NCI-H146 treated with DMSO at 0.1 percent for 48 hours (cell line): ENCODE results near the gene TTC28.
"Not testable (repeated sequence)": the region's sequence is repeated elsewhere in the genome, so short reads cannot be mapped to it uniquely, and the experiment has no call there.

Source experiments
- DNase-seq: peaks from one replicate; lab custom pipeline; 2025; ENCODE audit not compliant: unreplicated experiment; lab: John Stamatoyannopoulos, UW

Gene TTC28

GRCh38 chr22:28366856-28367255 is 312.8 kb downstream of the TTC28 start:
- peak; percentile 88 for DNase-seq

DNA sequence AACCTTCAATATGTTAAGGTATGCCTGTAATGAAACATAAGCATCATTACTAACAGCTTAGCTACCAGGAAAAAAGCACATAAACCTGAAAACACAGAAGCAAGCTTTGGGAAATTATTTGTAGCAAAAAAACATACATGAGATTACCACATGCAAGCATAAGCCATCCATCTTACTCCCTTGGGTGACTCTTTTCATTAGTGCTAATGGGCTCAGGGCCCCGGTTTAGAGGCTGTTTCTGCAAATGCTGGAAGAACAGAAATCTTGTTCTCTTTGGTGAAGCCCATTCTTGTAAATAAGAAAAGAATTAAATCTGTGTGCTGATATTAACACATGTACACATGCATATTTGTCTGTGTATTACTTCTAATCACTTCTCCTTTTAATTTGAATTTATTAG is 314.3 kb downstream of the TTC28 start:
- DNase-seq = no peak

- not testable (repeated sequence) for DNase-seq
Observed at GRCh38 chr22:28364105-28364504, 315.5 kb downstream of the TTC28 start.

- DNase-seq = no peak
Observed at GRCh38 chr22:28360939-28361338, 318.7 kb downstream of the TTC28 start.

- DNase-seq = peak; percentile 9
Observed at GRCh38 chr22:28358312-28358711, 321.3 kb downstream of the TTC28 start.

DNA sequence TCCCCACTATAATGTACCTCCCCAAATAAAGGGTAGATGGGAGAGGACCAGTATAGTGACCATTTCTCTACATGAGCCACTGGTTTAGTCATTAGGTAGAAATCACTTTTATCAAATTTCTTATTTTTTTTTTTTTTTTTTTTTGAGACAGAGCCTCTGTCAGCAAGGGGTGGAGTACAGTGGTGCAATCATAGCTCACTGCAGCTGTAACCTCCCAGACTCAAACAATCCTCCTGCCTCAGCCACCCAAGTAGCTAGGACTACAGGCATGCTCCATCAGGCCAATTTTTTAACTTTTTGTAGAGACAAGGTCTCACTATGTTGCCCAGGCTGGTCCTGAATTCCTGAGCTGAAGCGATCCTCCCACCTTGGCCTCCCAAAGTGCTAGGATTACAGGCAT is 322.4 kb downstream of the TTC28 start:
- DNase-seq = no peak

DNA sequence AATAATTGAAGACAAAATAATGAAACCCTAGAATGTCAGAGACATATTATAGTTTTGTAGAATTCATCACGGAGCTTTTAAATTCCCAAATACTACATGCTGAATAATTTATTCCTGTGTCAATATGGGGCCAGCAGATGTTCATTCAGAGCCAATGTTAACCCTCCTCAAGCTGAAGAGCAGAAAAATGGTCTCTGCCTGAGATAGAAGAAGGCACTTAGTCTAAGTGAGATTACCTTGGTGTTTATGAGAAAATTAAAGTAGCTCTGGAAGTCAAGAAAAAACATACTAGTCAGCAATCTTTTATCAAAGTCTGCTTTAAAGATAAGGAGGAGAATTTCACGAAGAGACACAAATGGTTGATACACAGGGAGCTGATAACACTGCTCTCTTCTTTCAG is 328.2 kb downstream of the TTC28 start:
- peak; percentile 7 for DNase-seq

- DNase-seq = no peak
Observed at GRCh38 chr22:28348613-28349609, 330.7 kb downstream of the TTC28 start.

DNA sequence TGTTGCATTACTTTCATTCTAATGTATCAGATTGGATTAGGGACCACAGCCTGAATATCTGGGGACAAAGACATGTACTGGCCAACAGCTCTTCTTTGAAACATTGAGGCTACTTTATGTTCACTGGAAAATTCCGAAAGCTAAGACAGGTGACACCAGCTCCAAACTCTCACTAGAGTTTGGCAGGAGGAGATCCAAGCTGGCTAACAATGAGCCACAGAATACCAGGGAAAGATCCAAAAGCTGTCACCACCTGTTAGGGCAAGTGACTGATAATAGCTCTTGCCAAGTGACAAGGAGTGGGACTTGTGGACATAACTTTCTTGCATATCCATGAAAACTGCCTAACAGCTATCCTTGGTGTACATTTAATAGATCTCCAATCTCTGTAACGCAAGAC is 333.3 kb downstream of the TTC28 start:
- no peak for DNase-seq

- no peak for DNase-seq
Observed at GRCh38 chr22:28344918-28345703, 334.5 kb downstream of the TTC28 start.

DNA sequence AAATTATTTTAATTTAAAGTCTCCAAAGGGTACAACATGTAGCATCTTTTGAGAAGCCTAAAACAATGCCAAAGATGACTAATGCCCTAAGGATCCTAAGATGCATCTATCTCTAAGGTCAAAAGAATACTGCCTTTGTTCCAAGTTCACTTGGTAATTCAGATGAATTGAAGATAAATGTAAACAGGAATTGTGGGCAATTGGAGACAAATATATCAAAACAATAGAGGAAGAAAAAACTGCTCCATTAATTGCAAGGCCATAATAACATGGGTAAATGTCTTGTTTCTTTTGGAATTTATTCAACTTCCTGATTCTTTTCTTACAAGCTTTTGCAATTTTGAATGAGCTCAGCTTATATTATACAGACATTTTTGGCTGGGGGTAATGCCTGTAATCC is 338.6 kb downstream of the TTC28 start:
- DNase-seq = no peak

GRCh38 chr22:28333088-28333487 is 346.6 kb downstream of the TTC28 start:
- DNase-seq = peak; percentile 15

GRCh38 chr22:28332410-28332809 is 347.2 kb downstream of the TTC28 start:
- no peak for DNase-seq

GRCh38 chr22:28331695-28332094 is 347.9 kb downstream of the TTC28 start:
- no peak for DNase-seq

- no peak for DNase-seq
Observed at GRCh38 chr22:28329186-28330073, 350.2 kb downstream of the TTC28 start.

DNA sequence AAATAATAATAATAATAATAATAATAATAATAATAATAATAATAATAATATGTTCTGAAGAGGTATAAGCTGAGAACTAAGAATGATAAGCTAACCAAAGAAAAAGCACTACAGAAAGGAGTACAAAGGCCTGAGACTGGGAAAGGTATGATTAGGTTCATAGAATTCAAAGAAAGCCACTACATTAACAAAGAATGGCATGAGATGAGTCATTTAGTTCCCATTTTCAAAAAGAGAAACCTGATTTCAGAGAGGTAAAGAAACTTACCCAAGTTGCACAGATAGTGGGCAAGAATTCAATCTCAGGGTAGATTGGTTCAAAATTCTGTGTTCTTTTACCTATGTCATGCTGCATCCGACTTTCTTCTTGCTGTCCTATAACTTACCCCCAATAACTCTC is 350.9 kb downstream of the TTC28 start:
- DNase-seq = no peak

- DNase-seq = no peak
Observed at GRCh38 chr22:28316014-28316413, 363.6 kb downstream of the TTC28 start.

DNA sequence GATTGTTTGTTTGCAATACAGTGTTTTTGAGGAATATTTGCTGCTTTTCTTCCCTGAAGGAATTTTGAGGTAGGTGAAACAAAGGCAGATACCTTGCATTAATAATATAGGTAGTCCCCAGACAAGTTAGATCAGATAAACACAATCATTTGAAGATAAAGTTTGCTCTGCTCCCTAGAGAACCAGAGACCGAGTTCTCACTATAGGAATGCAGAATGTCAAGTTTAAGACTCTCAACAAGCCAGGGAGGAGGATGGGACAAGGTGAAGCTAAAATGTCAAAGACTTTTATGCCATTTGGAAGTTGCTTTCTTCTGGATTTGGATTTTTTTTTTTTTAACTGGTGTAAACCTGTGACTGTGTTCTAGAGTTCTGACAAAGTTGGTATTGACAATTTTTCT is 364.7 kb downstream of the TTC28 start:
- DNase-seq = no peak

DNA sequence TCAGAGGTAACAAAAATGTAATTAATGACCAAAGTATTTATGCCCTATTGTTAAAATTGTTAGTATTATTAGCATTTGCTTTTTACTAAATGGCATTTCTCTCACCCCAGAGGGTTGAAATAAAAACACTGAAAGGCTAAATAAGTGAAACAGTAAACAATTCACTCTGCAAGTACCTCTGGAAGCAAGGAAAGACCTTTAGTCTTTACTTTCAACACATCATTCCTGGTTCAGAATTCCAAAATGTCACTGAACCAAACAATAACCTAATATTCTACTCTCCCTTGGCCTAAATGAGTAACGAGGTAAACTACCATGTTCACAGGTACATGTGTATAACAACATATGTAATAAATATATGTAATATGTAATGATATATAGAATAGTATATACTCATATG is 369.3 kb downstream of the TTC28 start:
- no peak for DNase-seq

DNA sequence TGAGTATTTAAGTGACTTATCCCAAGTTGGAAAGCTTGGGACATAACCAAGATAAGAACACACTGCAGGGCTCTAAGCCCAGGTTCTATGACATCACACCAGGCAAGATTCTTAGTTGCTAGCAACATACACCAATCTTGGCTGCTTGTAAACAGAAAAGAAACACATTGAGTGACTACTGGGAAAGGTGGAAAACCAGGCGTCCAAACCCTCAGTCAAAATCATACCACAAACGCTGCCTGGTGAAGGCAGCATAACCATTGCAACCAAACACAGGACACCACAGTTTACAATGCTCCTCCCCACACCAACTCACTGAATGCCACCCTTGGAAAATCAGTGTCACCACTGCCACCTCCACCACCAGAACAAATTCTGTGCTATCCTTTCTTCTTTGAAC is 379.9 kb downstream of the TTC28 start:
- DNase-seq = no peak

DNA sequence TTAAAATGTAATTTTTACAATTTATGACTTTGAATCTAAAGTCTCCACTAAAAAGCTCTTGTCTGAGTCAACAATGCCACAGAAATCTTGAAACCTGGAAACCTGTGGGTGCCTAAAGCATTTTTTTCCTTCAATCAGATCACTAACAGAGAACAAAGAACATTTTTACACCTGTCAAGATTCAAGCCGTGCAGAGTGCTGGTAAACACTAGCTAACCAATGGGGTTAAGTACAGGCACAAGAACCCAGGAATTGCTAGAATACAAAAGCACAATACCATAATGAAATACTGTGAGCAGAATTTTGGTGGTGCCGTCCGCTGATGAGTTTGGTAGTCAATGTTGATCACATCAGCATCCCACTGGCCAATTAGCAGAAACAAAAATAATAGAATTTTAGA is 380.3 kb downstream of the TTC28 start:
- peak; percentile 71 for DNase-seq
